Subcutaneous adipose tissue (tissue), 4 donors: ENCODE data around the gene PSD2. TPM values are rescaled to one million over a fixed set of nuclear protein-coding genes. Genes with fewer than 3 reads are reported as not detected.

Source experiments
- CTCF ChIP-seq: fragments of 450-650 bp; IDR thresholded peaks from one replicate; pipeline ENCODE4 v1.5.1; 2016; ENCODE audit warnings: low read depth, mild to moderate bottlenecking, control low read depth, antibody characterized with exemption, moderate library complexity
- total RNA-seq, 4 donors: library from RNA; depleted of rRNA; stranded (reverse); fragments of >200 nt; gene quantifications; one replicate each; pipeline ENCODE4 v1.1.0, GENCODE V29; 2016

Gene PSD2
- total RNA-seq, 4 donors from 2014 or later = 0.17 TPM; not detected in 3

GRCh38 chr5:139764886-139765408 lies 30.7 kb upstream of the PSD2 start:
- TF ChIP-seq CTCF = no peak

GRCh38 chr5:139765409-139766217 lies 30.0 kb upstream of the PSD2 start:
- no peak for TF ChIP-seq CTCF

- no peak for TF ChIP-seq CTCF
Measured at GRCh38 chr5:139767960-139768359, 27.6 kb upstream of the PSD2 start.

GRCh38 chr5:139768807-139769465 lies 26.7 kb upstream of the PSD2 start:
- no peak for TF ChIP-seq CTCF

GRCh38 chr5:139769477-139769876 lies 26.1 kb upstream of the PSD2 start:
- TF ChIP-seq CTCF = no peak

- TF ChIP-seq CTCF = no peak
Measured at GRCh38 chr5:139770722-139771121, 24.9 kb upstream of the PSD2 start.

GRCh38 chr5:139772089-139772791 lies 23.4 kb upstream of the PSD2 start:
- no peak for TF ChIP-seq CTCF
